ENCODE measurements around the gene EXOSC5. TPM values are rescaled to one million over a fixed set of nuclear protein-coding genes. Genes with fewer than 3 reads are reported as not detected.

Gene EXOSC5
- polyA plus RNA-seq, 1 donor from 2014 or later: 42.0 TPM

GRCh38 chr19:41421973-41422372 is 24.8 kb upstream of the EXOSC5 start:
- H3K4me3 ChIP-seq (ENCODE audit: low read length): no peak overlapping the region
- no peaks in the 10 kb centered on the region for H3F3A ChIP-seq (ENCODE audit: insufficient read depth, low read length, poor library complexity, severe bottlenecking)
- no peak overlapping the region for H3K4me2 ChIP-seq (ENCODE audit: low read length)
- H3K27ac ChIP-seq (ENCODE audit: low read length): no peak overlapping the region
- no peaks in the 10 kb centered on the region for H3K27me3 ChIP-seq (ENCODE audit: insufficient read depth, low read depth, low read length)
- no peaks in the 10 kb centered on the region for H3K79me2 ChIP-seq (replicated peaks; ENCODE audit: insufficient read depth, low read length)
- H3K36me3 ChIP-seq (ENCODE audit: insufficient read depth, low read length): peaks cover 3% of the 10 kb centered on the region
- no peak overlapping the region for H2AFZ ChIP-seq (ENCODE audit: low read depth, low read length)
- no peak overlapping the region for H3K9ac ChIP-seq (ENCODE audit: low read length)
- TF ChIP-seq EP300 (conservative IDR thresholded peaks at IDR 0.05; ENCODE audit: poor library complexity, severe bottlenecking) (no peak), MXI1 (conservative IDR thresholded peaks at IDR 0.05; ENCODE audit: poor library complexity, severe bottlenecking) (no peak), TAF1 (IDR thresholded peaks at IDR 0.05; ENCODE audit: low read depth) (no peak)
- H4K20me1 ChIP-seq (ENCODE audit: insufficient read depth): no peaks in the 10 kb centered on the region
- H3K9me3 ChIP-seq (ENCODE audit: low read length): no peaks in the 10 kb centered on the region
- no peaks in the 10 kb centered on the region for H3K9me2 ChIP-seq (ENCODE audit: insufficient read depth, low read length)

GRCh38 chr19:41421314-41421713 is 24.2 kb upstream of the EXOSC5 start:
- H3K79me2 ChIP-seq (replicated peaks; ENCODE audit: insufficient read depth, low read length): no peaks in the 10 kb centered on the region
- TF ChIP-seq REST (IDR thresholded peaks at IDR 0.05; ENCODE audit: borderline replicate concordance) (no peak), POLR2AphosphoS5 (IDR thresholded peaks at IDR 0.05) (no peak)
- H3F3A ChIP-seq (ENCODE audit: insufficient read depth, low read length, poor library complexity, severe bottlenecking): no peaks in the 10 kb centered on the region
- no peak overlapping the region for H3K4me2 ChIP-seq (ENCODE audit: low read length)
- no peaks in the 10 kb centered on the region for H3K9me2 ChIP-seq (ENCODE audit: insufficient read depth, low read length)
- H3K4me3 ChIP-seq (ENCODE audit: low read length): no peak overlapping the region
- H3K9me3 ChIP-seq (ENCODE audit: low read length): no peaks in the 10 kb centered on the region
- H3K27ac ChIP-seq (ENCODE audit: low read length): no peak overlapping the region
- H4K20me1 ChIP-seq (ENCODE audit: insufficient read depth): no peaks in the 10 kb centered on the region
- no peak overlapping the region for H2AFZ ChIP-seq (ENCODE audit: low read depth, low read length)
- H3K36me3 ChIP-seq (ENCODE audit: insufficient read depth, low read length): peaks cover 3% of the 10 kb centered on the region
- no peak overlapping the region for H3K9ac ChIP-seq (ENCODE audit: low read length)
- H3K27me3 ChIP-seq (ENCODE audit: insufficient read depth, low read depth, low read length): no peaks in the 10 kb centered on the region

GRCh38 chr19:41420101-41420880 is 23.1 kb upstream of the EXOSC5 start:
- Histone ChIP-seq H3K36me3 (ENCODE audit: insufficient read depth, low read length) (peaks cover 3% of the 10 kb centered on the region), H3K9me3 (ENCODE audit: low read length) (no peaks in the 10 kb centered on the region), H3K4me2 (ENCODE audit: low read length) (no peak overlapping the region), H4K20me1 (ENCODE audit: insufficient read depth) (no peaks in the 10 kb centered on the region), H3K79me2 (replicated peaks; ENCODE audit: insufficient read depth, low read length) (no peaks in the 10 kb centered on the region), H3K27me3 (ENCODE audit: insufficient read depth, low read depth, low read length) (no peaks in the 10 kb centered on the region), H3F3A (ENCODE audit: insufficient read depth, low read length, poor library complexity, severe bottlenecking) (no peaks in the 10 kb centered on the region), H3K4me3 (ENCODE audit: low read length) (no peak overlapping the region), H3K9me2 (ENCODE audit: insufficient read depth, low read length) (no peaks in the 10 kb centered on the region), H2AFZ (ENCODE audit: low read depth, low read length) (no peak overlapping the region), H3K9ac (ENCODE audit: low read length) (no peak overlapping the region), H3K27ac (ENCODE audit: low read length) (no peak overlapping the region)
- no peak for TF ChIP-seq SMC3 (conservative IDR thresholded peaks at IDR 0.05; ENCODE audit: poor library complexity)
- TF ChIP-seq TAF1 (IDR thresholded peaks at IDR 0.05; ENCODE audit: low read depth): no peak
- no peak for TF ChIP-seq RAD21 (conservative IDR thresholded peaks at IDR 0.05)
- TF ChIP-seq EP300 (conservative IDR thresholded peaks at IDR 0.05; ENCODE audit: poor library complexity, severe bottlenecking): no peak
